Non-pigmented ciliary epithelial cell (primary cell): ENCODE data around the gene SMIM23.
"Not testable (repeated sequence)": the region's sequence is repeated elsewhere in the genome, so short reads cannot be mapped to it uniquely, and the experiment has no call there.

Experiments used
- DNase-seq: peaks from one replicate; pipeline ENCODE4 v3.0.0-alpha.2; 2010; ENCODE audit warnings: low read depth

The SMIM23 gene

GRCh38 chr5:171774418-171774817 lies 11.2 kb upstream of the SMIM23 start:
- DNase-seq, result no peak

GRCh38 chr5:171776213-171776612 lies 9.4 kb upstream of the SMIM23 start:
- DNase-seq, result no peak

- DNase-seq, result no peak
These were observed 8.6 kb upstream of the SMIM23 start for GRCh38 chr5:171776770-171777759.

- DNase-seq, result not testable (repeated sequence)
These were observed 3.9 kb upstream of the SMIM23 start for GRCh38 chr5:171781744-171782143.

- no peak for DNase-seq
These were observed 3.2 kb upstream of the SMIM23 start for GRCh38 chr5:171782332-171782966.

- DNase-seq, result peak; percentile 4
These were observed 2.6 kb upstream of the SMIM23 start for GRCh38 chr5:171783051-171783450.

- no peak for DNase-seq
These were observed 3.7 kb downstream of the SMIM23 start for GRCh38 chr5:171789353-171789752.

- no peak for DNase-seq
These were observed 4.8 kb downstream of the SMIM23 start for GRCh38 chr5:171790408-171790807.

- no peak for DNase-seq
These were observed 8.9 kb downstream of the SMIM23 start for GRCh38 chr5:171794470-171794960.

- no peak for DNase-seq
These were observed 9.8 kb downstream of the SMIM23 start for GRCh38 chr5:171795381-171795780.

GRCh38 chr5:171796436-171796835 lies 10.8 kb downstream of the SMIM23 start:
- no peak for DNase-seq

- DNase-seq, result no peak
These were observed 11.9 kb downstream of the SMIM23 start for GRCh38 chr5:171797543-171797942.

- no peak for DNase-seq
These were observed 12.8 kb downstream of the SMIM23 start for GRCh38 chr5:171798418-171798817.

GRCh38 chr5:171801839-171802238 lies 16.2 kb downstream of the SMIM23 start:
- no peak for DNase-seq

GRCh38 chr5:171805746-171806145 lies 20.1 kb downstream of the SMIM23 start:
- DNase-seq, result no peak

GRCh38 chr5:171806976-171807747 lies 21.5 kb downstream of the SMIM23 start:
- DNase-seq, result no peak

- no peak for DNase-seq
These were observed 22.8 kb downstream of the SMIM23 start for GRCh38 chr5:171808453-171808852.

- no peak for DNase-seq
These were observed 23.3 kb downstream of the SMIM23 start for GRCh38 chr5:171808951-171809350.

- DNase-seq, result no peak
These were observed 24.6 kb downstream of the SMIM23 start for GRCh38 chr5:171810227-171810626.

GRCh38 chr5:171813270-171813669 lies 27.7 kb downstream of the SMIM23 start:
- DNase-seq, result no peak

- no peak for DNase-seq
These were observed 28.3 kb downstream of the SMIM23 start for GRCh38 chr5:171813813-171814490.

- DNase-seq, result no peak
These were observed 31.0 kb downstream of the SMIM23 start for GRCh38 chr5:171816666-171817065.
